HG02588 (cell line): Measurements from ENCODE around the gene CTCFL.

Source experiments
- ATAC-seq: cut with Tn5 transposase; IDR thresholded peaks from one replicate; pipeline ENCODE4 v1.9.1; 2021; ENCODE audit warnings: mild to moderate bottlenecking, moderate library complexity; ENCODE audit not compliant: unreplicated experiment

The CTCFL gene

GRCh38 chr20:57524511-57525176 is at the start of gene CTCFL:
Gene CTCFL, minus strand, starts transcription at chr20:57525140. Its CDS starts 935 bp downstream, at chr20:57524205.
- no peak for ATAC-seq

GRCh38 chr20:57573894-57574293 is 49.0 kb upstream of the CTCFL start:
- ATAC-seq: no peak

- ATAC-seq: no peak
Observed at GRCh38 chr20:57573242-57573641, 48.3 kb upstream of the CTCFL start.

- no peak for ATAC-seq
Observed at GRCh38 chr20:57571782-57572416, 47.0 kb upstream of the CTCFL start.

- no peak for ATAC-seq
Observed at GRCh38 chr20:57570920-57571319, 46.0 kb upstream of the CTCFL start.

GRCh38 chr20:57570145-57570850 is 45.4 kb upstream of the CTCFL start:
- ATAC-seq: no peak

GRCh38 chr20:57568960-57569359 is 44.0 kb upstream of the CTCFL start:
- ATAC-seq: no peak

GRCh38 chr20:57568088-57568896 is 43.4 kb upstream of the CTCFL start:
- no peak for ATAC-seq

- ATAC-seq: no peak
Observed at GRCh38 chr20:57567471-57568079, 42.6 kb upstream of the CTCFL start.

- no peak for ATAC-seq
Observed at GRCh38 chr20:57566803-57567459, 42.0 kb upstream of the CTCFL start.

GRCh38 chr20:57566399-57566798 is 41.5 kb upstream of the CTCFL start:
- no peak for ATAC-seq

- ATAC-seq: no peak
Observed at GRCh38 chr20:57564951-57565642, 40.2 kb upstream of the CTCFL start.

- no peak for ATAC-seq
Observed at GRCh38 chr20:57564180-57564802, 39.4 kb upstream of the CTCFL start.

- ATAC-seq: no peak
Observed at GRCh38 chr20:57563522-57563921, 38.6 kb upstream of the CTCFL start.

GRCh38 chr20:57562541-57563465 is 37.9 kb upstream of the CTCFL start:
- ATAC-seq: no peak

- no peak for ATAC-seq
Observed at GRCh38 chr20:57561356-57562279, 36.7 kb upstream of the CTCFL start.
